HG02981 (cell line): Measurements from ENCODE around the gene ZNF546.
"Not testable (repeated sequence)": the region's sequence is repeated elsewhere in the genome, so short reads cannot be mapped to it uniquely, and the experiment has no call there.

Experiments
- ATAC-seq: cut with Tn5 transposase; IDR thresholded peaks from one replicate; pipeline ENCODE4 v1.9.1; 2021; ENCODE audit warnings: mild to moderate bottlenecking, moderate library complexity; ENCODE audit not compliant: unreplicated experiment

The ZNF546 gene

GRCh38 chr19:39983695-39984300, 13.1 kb upstream of the ZNF546 start:
- ATAC-seq = no peak

GRCh38 chr19:39986643-39987042, 10.2 kb upstream of the ZNF546 start:
- no peak for ATAC-seq

GRCh38 chr19:39987167-39987566, 9.7 kb upstream of the ZNF546 start:
- no peak for ATAC-seq

- no peak for ATAC-seq
Measured at GRCh38 chr19:39987596-39987995, 9.3 kb upstream of the ZNF546 start.

GRCh38 chr19:39993605-39994004, 3.3 kb upstream of the ZNF546 start:
- ATAC-seq = no peak

- ATAC-seq = no peak
Measured at GRCh38 chr19:39994361-39994760, 2.5 kb upstream of the ZNF546 start.

- ATAC-seq = no peak
Measured at GRCh38 chr19:39995794-39996193, 1.1 kb upstream of the ZNF546 start.

- peak; percentile 17 for ATAC-seq
Measured at GRCh38 chr19:39996218-39996810, 546 bp upstream of the ZNF546 start.

- ATAC-seq = no peak
Measured at GRCh38 chr19:39997638-39998216, 867 bp downstream of the ZNF546 start.

- ATAC-seq = no peak
Measured at GRCh38 chr19:39998501-39998900, 1.6 kb downstream of the ZNF546 start.

GRCh38 chr19:40005691-40006272, 8.9 kb downstream of the ZNF546 start:
- no peak for ATAC-seq

GRCh38 chr19:40006273-40006691, 9.4 kb downstream of the ZNF546 start:
- no peak for ATAC-seq

- no peak for ATAC-seq
Measured at GRCh38 chr19:40009674-40010073, 12.8 kb downstream of the ZNF546 start.

- no peak for ATAC-seq
Measured at GRCh38 chr19:40013991-40014390, 17.1 kb downstream of the ZNF546 start.

- no peak for ATAC-seq
Measured at GRCh38 chr19:40023969-40024368, 27.1 kb downstream of the ZNF546 start.

GRCh38 chr19:40025938-40026596, 29.2 kb downstream of the ZNF546 start:
- no peak for ATAC-seq

GRCh38 chr19:40026597-40026970, 29.7 kb downstream of the ZNF546 start:
- ATAC-seq = no peak

- no peak for ATAC-seq
Measured at GRCh38 chr19:40033989-40034560, 37.2 kb downstream of the ZNF546 start.

GRCh38 chr19:40035996-40036395, 39.1 kb downstream of the ZNF546 start:
- ATAC-seq = no peak

GRCh38 chr19:40038047-40038446, 41.2 kb downstream of the ZNF546 start:
- ATAC-seq = not testable (repeated sequence)

GRCh38 chr19:40041718-40042117, 44.9 kb downstream of the ZNF546 start:
- not testable (repeated sequence) for ATAC-seq
